Esophagus muscularis mucosa (tissue), 4 donors: ENCODE results near the gene PTGFR.

ENCODE experiments used
- EP300 ChIP-seq: sonication (generic); formaldehyde crosslinking; IDR thresholded peaks from one replicate; pipeline ENCODE4 v1.6.1; 2017; ENCODE audit warnings: antibody characterized with exemption
- POLR2A ChIP-seq: fragments of 450-650 bp; IDR thresholded peaks from one replicate; pipeline ENCODE4 v1.6.1; 2017; ENCODE audit warnings: antibody characterized with exemption, moderate library complexity, mild to moderate bottlenecking, low read depth
- POLR2AphosphoS5 ChIP-seq, 2 donors: sonication (generic); formaldehyde crosslinking; IDR thresholded peaks; one replicate each; pipeline ENCODE4 v1.6.1; 2017; ENCODE audit warnings: antibody characterized with exemption in 2 of 2
- TF ChIP-seq, protein P1 (sequence below), 3 experiments: fragments of 200-600 bp in 2 of 3; fragments of 450-650 bp in 1 of 3; sonication (generic) in 2 of 3; IDR thresholded peaks; one replicate each; pipeline ENCODE4 v1.5.1; 2017 to 2019; ENCODE audit warnings: antibody characterized with exemption in 3 of 3, mild to moderate bottlenecking in 2 of 3, moderate library complexity in 1 of 3

DNA sequence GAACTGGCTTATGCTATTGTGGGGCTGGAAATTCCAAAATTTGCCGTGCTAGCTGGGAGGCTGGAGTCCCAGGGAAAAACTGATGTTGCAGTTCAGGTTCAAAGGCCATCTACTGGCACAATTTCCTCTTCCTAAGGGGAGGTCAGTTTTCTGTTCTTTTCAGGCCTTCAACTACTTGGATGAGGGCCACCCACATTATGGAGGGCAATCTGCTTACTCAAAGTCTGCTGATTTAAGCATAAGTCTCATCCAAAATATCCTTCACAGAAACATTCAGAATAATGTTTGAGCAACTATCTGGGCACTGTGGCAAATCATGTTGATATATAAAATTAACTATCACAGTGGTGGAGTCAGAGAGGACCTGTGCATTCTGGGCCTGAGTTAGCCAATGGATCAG is 21.2 kb upstream of the PTGFR start:
- TF ChIP-seq, protein P1, sequence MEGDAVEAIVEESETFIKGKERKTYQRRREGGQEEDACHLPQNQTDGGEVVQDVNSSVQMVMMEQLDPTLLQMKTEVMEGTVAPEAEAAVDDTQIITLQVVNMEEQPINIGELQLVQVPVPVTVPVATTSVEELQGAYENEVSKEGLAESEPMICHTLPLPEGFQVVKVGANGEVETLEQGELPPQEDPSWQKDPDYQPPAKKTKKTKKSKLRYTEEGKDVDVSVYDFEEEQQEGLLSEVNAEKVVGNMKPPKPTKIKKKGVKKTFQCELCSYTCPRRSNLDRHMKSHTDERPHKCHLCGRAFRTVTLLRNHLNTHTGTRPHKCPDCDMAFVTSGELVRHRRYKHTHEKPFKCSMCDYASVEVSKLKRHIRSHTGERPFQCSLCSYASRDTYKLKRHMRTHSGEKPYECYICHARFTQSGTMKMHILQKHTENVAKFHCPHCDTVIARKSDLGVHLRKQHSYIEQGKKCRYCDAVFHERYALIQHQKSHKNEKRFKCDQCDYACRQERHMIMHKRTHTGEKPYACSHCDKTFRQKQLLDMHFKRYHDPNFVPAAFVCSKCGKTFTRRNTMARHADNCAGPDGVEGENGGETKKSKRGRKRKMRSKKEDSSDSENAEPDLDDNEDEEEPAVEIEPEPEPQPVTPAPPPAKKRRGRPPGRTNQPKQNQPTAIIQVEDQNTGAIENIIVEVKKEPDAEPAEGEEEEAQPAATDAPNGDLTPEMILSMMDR (IDR thresholded peaks at IDR 0.05): no peak
- TF ChIP-seq POLR2A (no peak), POLR2AphosphoS5 (IDR thresholded peaks at IDR 0.05) (no peak), EP300 (no peak)
